Stimulated activated memory B cell treated with anti-CD40 and anti-IgM and Interleukin-4, amounts not matched to agents 10 μg/mL and 1 μg/mL and 100 μg/mL, for 72 hours (primary cell): ENCODE results near the gene TSPEAR.
"Not testable (repeated sequence)": the region's sequence is repeated elsewhere in the genome, so short reads cannot be mapped to it uniquely, and the experiment has no call there.

ENCODE experiments used
- ATAC-seq: fragments of 150-1000 bp; cut with Tn5 transposase; 2 replicates; pipeline ENCODE4 v1.10.0; 2021
- H3K27ac Mint-ChIP-seq: one replicate; pipeline ENCODE4 v1.8.0; 2022; ENCODE audit warnings: mild to moderate bottlenecking, mixed read lengths
- H3K27me3 Mint-ChIP-seq: one replicate; pipeline ENCODE4 v1.8.0; 2022; ENCODE audit warnings: mixed read lengths
- H3K36me3 Mint-ChIP-seq: one replicate; pipeline ENCODE4 v1.8.0; 2022; ENCODE audit warnings: mixed read lengths
- H3K4me1 Mint-ChIP-seq: one replicate; pipeline ENCODE4 v1.8.0; 2022; ENCODE audit warnings: mixed read lengths
- H3K4me3 Mint-ChIP-seq: one replicate; pipeline ENCODE4 v1.8.0; 2022; ENCODE audit warnings: mild to moderate bottlenecking, moderate library complexity, mixed read lengths
- H3K9me3 Mint-ChIP-seq: one replicate; pipeline ENCODE4 v1.8.0; 2022; ENCODE audit warnings: mixed read lengths

Gene TSPEAR

DNA sequence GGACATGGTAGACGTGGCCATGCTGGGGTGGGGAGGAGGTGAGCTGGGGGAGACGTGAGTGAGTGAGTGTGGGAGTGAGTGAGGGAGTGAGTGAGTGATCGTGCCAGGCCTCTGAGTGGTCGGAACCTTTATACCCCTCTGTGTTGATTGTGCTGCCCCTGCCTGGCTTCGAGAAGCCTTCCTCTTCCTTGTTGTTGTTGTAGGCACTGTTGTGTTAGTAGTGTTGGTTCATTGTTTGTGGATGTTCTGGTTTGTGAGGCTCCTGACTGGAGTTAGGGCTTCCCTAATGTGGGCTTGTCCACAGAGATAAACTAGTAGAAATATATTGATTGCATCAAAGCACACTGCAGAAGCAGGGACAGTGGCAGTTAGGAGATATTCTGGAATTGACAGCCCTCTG, 152.7 kb downstream of the TSPEAR start, which contains the start of gene KRTAP10-3:
Gene KRTAP10-3 (minus strand): TSS at position 101 of the 400 bp plus-strand sequence. CDS start 80 bp downstream, at position 21.
- Mint-ChIP-seq H3K27ac (no peak within 1 kb of the TSS), H3K27me3 (peaks cover 26% of the 10 kb centered on the region), H3K9me3 (peaks cover 20% of the 10 kb centered on the region)

DNA sequence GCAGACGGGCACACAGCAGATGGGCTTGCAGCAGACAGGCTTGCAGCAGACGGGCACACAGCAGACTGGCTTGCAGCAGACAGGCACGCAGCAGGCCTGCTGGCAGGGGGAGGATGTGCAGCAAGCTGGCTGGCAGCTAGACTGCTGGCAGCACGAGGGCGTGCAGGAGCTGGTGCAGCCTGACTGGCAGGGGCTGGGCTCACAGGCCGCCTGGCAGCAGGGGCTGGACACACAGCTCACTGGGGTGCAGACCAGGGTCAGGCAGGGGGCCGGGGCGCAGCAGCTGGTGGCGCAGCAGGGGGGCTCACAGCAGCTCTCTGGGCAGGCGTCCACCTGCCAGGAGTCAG, 153.1 kb downstream of the TSPEAR start:
- H3K27ac Mint-ChIP-seq, result not testable (repeated sequence)
- Mint-ChIP-seq H3K27me3 (peaks cover 30% of the 10 kb centered on the region), H3K9me3 (peaks cover 19% of the 10 kb centered on the region)

More for the DNA sequence above, 152.7 kb downstream of the TSPEAR start, which contains the start of gene KRTAP10-3:
- H3K4me1 Mint-ChIP-seq, result peaks cover 30% of the 10 kb centered on the region
- peaks cover 20% of the 10 kb centered on the region for H3K36me3 Mint-ChIP-seq
- ATAC-seq, result no peak
- no peak within 1 kb of the TSS for H3K4me3 Mint-ChIP-seq

DNA sequence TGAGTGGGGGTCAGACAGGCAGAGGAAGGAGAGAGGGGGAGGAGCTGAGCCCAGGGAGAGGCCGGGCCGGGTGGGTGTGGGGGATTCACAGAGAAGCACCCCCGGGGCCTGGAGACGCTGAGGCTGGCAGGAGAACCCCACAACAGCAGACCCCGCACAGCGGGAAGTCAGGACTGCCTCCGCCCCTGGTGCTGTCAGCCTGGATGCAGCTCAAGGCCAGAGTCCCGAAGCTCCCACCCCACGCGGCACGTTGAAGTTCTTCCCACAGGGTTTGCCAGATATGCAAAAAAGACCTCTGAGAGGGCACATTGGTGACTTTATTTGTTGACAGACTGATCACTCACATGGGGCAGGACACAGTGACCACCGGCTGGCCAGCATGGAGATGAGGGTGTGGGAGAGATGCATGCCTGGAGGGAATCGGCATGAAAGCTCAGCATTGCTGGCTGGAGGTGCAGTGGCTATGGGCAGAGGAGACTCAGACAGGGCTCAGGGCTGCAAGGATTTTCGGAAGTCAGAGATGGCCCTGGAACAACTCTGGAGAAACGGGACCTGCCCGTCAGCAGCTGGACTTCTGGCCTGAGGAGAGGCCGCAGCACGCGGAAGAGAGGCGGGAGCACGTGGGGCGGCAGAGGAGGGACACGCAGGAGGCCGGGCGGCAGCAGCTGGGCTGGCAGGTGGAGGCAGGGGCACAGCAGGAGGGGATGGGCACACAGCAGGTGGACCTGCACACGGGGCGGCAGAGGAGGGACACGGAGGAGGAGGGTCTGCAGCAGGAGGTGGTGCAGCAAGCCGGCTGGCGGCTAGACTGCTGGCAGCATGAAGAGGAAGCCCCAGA, 153.7 kb downstream of the TSPEAR start:
- Mint-ChIP-seq H3K9me3 (peaks cover 13% of the 10 kb centered on the region), H3K36me3 (peaks cover 20% of the 10 kb centered on the region), H3K27ac (no peak overlapping the region)

More for the DNA sequence above, 153.1 kb downstream of the TSPEAR start:
- peaks cover 20% of the 10 kb centered on the region for H3K36me3 Mint-ChIP-seq
- not testable (repeated sequence) for H3K4me3 Mint-ChIP-seq, ATAC-seq
- peaks cover 30% of the 10 kb centered on the region for H3K4me1 Mint-ChIP-seq

DNA sequence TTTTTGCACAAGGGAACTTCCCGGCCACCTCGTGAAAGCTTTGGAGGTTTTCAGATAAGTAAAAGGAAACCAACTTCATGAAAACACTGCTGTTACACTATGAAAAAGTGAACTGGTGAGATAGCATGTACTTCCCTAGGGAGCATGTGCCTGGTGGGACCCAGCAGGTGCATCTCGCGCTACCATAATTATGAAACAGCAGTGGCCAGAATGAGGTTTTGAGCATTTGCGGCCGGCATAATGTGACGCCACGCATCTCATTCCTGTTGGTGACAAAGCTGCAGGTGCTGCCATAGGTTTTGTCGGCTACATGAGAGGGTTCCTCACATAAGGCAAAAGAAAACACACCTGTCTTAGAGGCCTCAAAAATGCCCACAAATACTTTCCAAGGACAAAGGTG, 154.5 kb downstream of the TSPEAR start:
- Mint-ChIP-seq H3K4me3 (no peak overlapping the region), H3K36me3 (peaks cover 13% of the 10 kb centered on the region), H3K27me3 (peaks cover 45% of the 10 kb centered on the region), H3K27ac (no peak overlapping the region), H3K9me3 (peaks cover 7% of the 10 kb centered on the region), H3K4me1 (peaks cover 27% of the 10 kb centered on the region)
- ATAC-seq, result peak; percentile 89

More for the DNA sequence above, 153.7 kb downstream of the TSPEAR start:
- no peak for ATAC-seq
- peaks cover 30% of the 10 kb centered on the region for H3K4me1 Mint-ChIP-seq
- no peak overlapping the region for H3K4me3 Mint-ChIP-seq
- H3K27me3 Mint-ChIP-seq, result peaks cover 36% of the 10 kb centered on the region

DNA sequence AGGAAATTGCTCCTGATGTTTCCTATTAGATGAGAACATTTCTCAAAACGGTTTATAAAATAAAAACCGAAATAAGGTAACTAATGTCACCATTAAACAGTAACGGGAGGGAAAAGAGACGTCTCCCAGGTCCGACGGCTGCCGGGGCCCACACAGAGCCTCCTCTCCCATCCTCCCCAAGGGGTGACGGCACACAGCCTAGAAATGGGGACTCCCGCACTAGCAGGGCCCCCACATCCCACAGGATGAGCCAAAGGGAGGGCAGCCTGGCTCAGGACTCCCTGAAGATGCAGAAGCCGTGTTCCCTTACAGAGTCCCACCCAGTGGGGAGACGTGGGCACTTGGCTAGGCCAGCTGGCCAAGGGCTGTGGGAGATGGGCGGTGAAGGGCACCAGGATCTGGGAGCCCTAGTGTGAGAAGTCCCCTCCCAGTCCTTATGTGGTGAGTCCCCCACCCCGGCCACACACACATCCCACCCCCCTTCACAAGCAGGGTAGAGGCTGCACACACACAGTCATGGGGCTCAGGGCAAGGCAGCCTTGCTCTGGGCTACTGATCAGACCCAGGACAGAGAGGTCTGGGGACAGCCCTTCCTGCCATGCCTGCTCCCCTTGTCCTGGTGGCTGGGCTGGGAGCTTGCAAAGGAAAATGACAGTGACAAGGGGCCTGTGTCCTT, 156.0 kb downstream of the TSPEAR start:
- Mint-ChIP-seq H3K36me3 (peaks cover 5% of the 10 kb centered on the region), H3K4me1 (peaks cover 21% of the 10 kb centered on the region), H3K27ac (no peak overlapping the region), H3K27me3 (peaks cover 60% of the 10 kb centered on the region), H3K4me3 (no peak overlapping the region), H3K9me3 (no peaks in the 10 kb centered on the region)
- no peak for ATAC-seq

DNA sequence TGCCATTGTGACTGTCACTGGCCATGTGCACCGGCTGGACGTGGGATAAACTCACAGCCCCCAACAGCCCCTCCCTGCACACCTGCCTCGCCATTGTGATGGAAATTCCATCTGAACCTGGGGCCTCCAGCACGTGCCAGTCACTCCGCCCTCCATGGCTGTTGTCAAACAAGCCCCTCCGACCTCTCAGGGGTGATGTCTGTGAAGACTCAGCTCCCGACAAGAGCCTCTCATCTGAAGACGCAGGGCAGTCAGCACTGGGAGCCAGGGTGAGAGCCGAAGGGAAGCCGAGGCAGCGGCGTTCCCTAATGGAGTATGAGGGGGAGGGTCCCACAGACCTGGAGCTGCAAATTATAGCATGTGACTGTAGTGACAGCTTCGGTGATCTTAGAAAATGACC, 158.7 kb downstream of the TSPEAR start:
- Mint-ChIP-seq H3K4me3 (no peak overlapping the region), H3K4me1 (peaks cover 24% of the 10 kb centered on the region), H3K9me3 (peaks cover 1% of the 10 kb centered on the region), H3K27me3 (peaks cover 81% of the 10 kb centered on the region), H3K27ac (no peak overlapping the region), H3K36me3 (peaks cover 2% of the 10 kb centered on the region)
- no peak for ATAC-seq

DNA sequence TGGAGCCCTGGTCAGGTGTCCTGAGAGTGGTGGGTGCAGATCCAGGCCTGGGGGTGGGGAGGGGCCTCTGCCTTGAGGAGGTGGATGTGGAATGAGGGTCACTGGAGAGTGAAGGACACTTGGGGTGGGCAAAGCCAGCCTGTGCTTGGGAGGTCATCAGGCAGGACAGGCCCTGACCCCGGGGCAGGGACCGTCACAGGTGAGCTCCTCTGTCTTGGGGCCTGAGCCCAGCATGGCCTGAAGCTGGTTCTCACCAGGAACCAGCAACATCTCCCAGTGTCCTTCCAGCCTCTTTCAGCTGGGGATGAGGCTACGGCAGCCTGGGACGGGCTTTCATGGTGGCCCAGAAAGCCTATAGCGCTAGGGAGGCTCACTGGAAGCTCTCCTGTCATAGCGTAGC, 159.2 kb downstream of the TSPEAR start:
- Mint-ChIP-seq H3K27me3 (peaks cover 81% of the 10 kb centered on the region), H3K9me3 (peaks cover 7% of the 10 kb centered on the region), H3K36me3 (peaks cover 6% of the 10 kb centered on the region), H3K4me3 (no peak overlapping the region), H3K4me1 (peaks cover 27% of the 10 kb centered on the region), H3K27ac (no peak overlapping the region)
- ATAC-seq, result no peak

DNA sequence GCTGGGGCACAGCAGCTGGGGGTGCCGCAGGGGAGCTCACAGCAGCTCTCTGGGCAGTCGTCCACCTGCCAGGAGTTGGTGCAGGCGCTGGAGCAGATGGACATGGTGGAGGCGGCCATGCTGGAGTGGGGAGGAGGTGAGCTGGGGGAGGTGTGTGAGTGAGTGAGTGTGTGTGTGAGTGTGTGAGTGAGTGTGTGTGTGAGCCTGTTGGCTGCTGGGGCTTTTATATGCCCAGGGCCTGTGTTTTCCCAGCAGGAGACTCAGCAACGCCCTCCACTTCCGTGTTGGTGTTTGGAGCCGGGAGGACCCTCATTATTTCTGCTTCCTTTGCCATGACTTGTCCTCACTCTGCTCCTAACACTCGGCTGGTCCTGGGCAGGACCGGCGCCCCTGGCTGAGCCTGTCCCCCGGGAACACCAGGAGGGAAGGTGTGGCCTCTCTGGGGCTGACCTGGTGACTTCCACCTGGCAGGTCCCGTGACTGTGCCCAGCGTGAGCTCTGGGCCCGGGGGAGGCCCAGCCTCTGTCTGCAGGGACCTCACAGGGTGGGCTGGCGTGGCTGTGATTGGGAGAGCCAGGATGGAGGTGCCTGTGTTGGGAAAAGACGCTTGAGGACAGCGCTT, 159.9 kb downstream of the TSPEAR start, which contains the start of gene KRTAP10-2:
Gene KRTAP10-2 (minus strand): TSS at position 166 of the 622 bp plus-strand sequence. CDS start 47 bp downstream, at position 119.
- peaks cover 23% of the 10 kb centered on the region for H3K4me1 Mint-ChIP-seq
- peaks cover 87% of the 10 kb centered on the region for H3K27me3 Mint-ChIP-seq
- H3K9me3 Mint-ChIP-seq, result peaks cover 13% of the 10 kb centered on the region
- ATAC-seq, result no peak
- no peak within 1 kb of the TSS for H3K4me3 Mint-ChIP-seq
- H3K27ac Mint-ChIP-seq, result no peak within 1 kb of the TSS
- H3K36me3 Mint-ChIP-seq, result peaks cover 12% of the 10 kb centered on the region

DNA sequence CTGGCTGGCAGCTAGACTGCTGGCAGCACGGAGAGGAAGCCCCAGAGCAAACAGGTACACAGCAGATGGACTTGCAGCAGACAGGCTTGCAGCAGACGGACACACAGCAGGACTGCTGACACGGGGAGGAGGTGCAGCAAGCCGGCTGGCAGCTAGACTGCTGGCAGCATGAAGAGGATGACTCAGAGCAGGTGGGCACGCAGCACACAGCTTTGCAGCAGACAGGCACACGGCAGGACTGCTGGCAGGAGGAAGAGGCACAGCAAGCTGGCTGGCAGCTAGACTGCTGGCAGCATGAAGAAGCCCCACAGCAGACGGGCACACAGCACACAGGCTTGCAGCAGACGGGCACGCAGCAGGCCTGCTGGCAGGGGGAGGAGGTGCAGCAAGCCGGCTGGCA, 160.6 kb downstream of the TSPEAR start:
- no peak for ATAC-seq
- no peak overlapping the region for H3K4me3 Mint-ChIP-seq
- H3K27ac Mint-ChIP-seq, result no peak overlapping the region
- H3K9me3 Mint-ChIP-seq, result peaks cover 13% of the 10 kb centered on the region
- H3K36me3 Mint-ChIP-seq, result peaks cover 12% of the 10 kb centered on the region
- peaks cover 87% of the 10 kb centered on the region for H3K27me3 Mint-ChIP-seq
- H3K4me1 Mint-ChIP-seq, result peaks cover 17% of the 10 kb centered on the region

DNA sequence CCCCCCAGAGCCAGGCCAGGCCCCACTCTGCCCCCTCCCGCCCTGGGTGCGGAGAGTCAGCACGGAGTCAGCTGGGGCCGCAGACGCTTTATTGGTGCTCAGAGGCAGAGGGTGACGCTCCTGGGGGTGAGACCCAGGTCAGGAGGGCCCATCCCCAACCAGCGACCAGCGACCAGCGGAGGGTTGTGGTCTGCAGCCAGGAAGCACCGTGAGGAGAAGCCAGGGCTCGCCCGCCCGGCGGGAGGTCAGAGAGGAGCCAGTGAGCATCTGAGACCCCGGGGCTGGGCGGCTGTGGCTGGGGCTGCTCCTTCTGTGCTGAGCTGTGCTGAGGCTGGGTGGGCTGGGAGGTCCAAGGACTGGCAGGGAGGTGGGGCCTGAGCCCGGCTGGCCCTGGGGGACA, 161.1 kb downstream of the TSPEAR start:
- H3K27ac Mint-ChIP-seq, H3K4me3 Mint-ChIP-seq: not testable (repeated sequence)
- Mint-ChIP-seq H3K4me1 (peaks cover 16% of the 10 kb centered on the region), H3K36me3 (peaks cover 12% of the 10 kb centered on the region), H3K9me3 (peaks cover 18% of the 10 kb centered on the region), H3K27me3 (peaks cover 87% of the 10 kb centered on the region)
- peak; percentile 36 for ATAC-seq

DNA sequence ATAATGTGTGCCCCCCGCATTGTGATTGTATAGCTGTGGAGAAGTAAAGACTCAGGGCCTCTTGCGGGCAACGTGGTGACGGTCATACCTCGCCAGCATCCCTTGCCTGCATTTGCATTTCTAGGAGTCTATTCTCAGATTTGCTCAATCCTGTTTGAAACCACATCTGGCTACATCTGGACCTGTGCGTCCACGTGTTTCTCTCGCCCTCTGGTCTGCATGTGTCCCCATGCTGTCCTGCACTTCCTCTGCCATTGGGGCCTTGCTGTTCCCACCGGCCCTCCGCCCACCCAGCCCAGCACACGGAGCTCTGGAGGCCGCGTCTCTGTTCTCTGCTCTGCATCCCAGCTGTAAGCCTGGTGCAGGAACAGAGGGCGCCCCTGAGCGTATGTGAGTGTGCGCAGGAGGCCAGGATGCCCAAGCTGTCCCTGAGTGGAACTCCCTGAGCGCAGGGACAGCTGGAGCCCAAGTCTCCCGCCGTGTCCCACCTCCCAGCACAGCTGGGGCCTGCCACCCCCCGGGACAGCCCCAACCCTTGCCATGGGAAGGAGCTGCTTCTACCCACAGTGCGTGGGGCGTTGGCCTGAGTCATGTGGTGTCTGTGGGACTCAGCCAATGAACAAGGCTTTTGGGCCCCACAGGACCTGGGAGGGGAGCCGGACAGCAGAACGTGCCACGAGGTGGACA, 161.7 kb downstream of the TSPEAR start:
- Mint-ChIP-seq H3K9me3 (peaks cover 18% of the 10 kb centered on the region), H3K4me3 (no peak overlapping the region), H3K4me1 (peaks cover 16% of the 10 kb centered on the region), H3K27ac (no peak overlapping the region), H3K36me3 (peaks cover 12% of the 10 kb centered on the region), H3K27me3 (peaks cover 82% of the 10 kb centered on the region)
- ATAC-seq, result peak; percentile 20

DNA sequence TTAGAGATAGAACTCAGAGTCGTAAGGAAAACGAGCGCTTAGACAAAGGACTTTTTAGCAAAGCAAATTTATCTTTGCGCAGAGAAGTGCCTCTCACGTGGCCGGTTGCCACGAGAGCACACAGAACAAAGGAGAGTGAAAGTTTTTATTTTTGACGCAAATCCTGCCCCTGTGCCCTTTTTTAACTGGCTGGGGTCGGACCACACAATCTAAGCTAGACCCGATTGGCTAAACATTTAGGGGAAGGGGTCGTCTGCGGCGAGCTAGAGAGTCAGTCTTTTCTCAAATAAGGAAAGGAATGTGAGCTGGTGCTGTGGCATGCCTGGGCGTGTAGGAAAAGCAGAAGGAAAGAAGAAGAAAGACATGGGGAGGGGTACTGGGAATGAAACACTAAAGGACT, 162.4 kb downstream of the TSPEAR start:
- H3K36me3 Mint-ChIP-seq, result peaks cover 12% of the 10 kb centered on the region
- H3K4me1 Mint-ChIP-seq, result peaks cover 16% of the 10 kb centered on the region
- peaks cover 75% of the 10 kb centered on the region for H3K27me3 Mint-ChIP-seq
- H3K4me3 Mint-ChIP-seq, result no peak overlapping the region
- peaks cover 18% of the 10 kb centered on the region for H3K9me3 Mint-ChIP-seq
- H3K27ac Mint-ChIP-seq, result no peak overlapping the region
- ATAC-seq, result no peak

DNA sequence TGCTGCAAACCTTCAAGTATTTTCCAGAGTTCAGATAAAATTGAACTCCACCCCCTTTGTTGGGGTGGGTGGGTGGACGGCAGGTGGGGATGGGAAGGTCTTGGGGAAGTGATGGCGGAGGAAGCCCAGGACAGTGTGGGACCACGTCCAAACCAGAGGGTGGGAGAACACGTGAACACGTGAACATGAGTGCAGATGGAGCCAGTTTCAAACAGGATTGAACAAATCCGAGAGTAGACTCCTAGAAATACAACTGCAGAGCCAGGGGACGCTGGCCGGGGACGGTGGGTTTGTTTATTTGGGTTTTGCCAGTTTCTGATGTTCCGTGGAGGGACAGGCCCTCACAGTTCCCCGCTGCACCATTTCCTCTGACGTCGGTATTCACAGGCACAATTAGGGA, 163.0 kb downstream of the TSPEAR start:
- ATAC-seq, result no peak
- peaks cover 12% of the 10 kb centered on the region for H3K36me3 Mint-ChIP-seq
- H3K27me3 Mint-ChIP-seq, result peaks cover 70% of the 10 kb centered on the region
- peaks cover 18% of the 10 kb centered on the region for H3K9me3 Mint-ChIP-seq
- peaks cover 16% of the 10 kb centered on the region for H3K4me1 Mint-ChIP-seq
- H3K27ac Mint-ChIP-seq, result no peak overlapping the region
- no peak overlapping the region for H3K4me3 Mint-ChIP-seq

DNA sequence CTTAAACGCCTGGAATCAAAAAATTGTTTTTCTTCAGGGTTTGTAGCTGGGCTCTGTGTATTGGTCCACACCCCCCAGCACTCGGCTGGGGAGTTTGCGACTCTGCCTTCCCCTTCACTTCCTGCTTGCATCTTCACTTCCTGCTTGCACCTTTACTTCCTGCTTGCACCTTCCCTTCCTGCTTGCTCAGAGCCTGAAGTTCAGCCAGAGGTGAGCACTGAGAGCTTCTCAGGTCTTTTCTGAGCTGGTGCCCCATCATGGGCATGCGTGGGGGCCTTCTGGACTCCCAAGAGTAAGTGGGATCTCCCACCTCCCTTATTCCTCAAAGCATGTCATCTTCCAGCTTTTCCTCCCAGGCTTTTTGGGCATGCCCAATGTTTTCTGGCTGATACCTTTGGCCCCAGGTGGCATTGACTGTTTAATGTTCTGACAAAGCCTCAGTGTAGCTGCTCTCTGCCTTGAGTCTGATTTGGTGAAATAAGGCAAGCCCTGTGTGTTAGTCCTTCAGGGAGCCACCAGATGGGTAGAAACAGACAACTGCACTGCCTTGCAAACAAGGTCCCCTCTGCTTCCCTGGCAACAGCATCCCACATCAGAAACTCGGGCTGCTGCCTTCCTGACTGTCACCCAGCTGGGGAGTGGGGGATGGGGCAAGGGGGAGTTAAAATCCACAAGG, 163.6 kb downstream of the TSPEAR start:
- ATAC-seq, result no peak
- Mint-ChIP-seq H3K4me3 (no peak overlapping the region), H3K36me3 (peaks cover 12% of the 10 kb centered on the region), H3K27ac (no peak overlapping the region), H3K27me3 (peaks cover 64% of the 10 kb centered on the region), H3K4me1 (peaks cover 16% of the 10 kb centered on the region), H3K9me3 (peaks cover 18% of the 10 kb centered on the region)
